HepG2 (cell line): ENCODE results near the gene PAPOLA. TPM values are rescaled to one million over a fixed set of nuclear protein-coding genes. Genes with fewer than 3 reads are reported as not detected.

ENCODE experiments used
- ATAC-seq: fragments of 200-7000 bp; cut with Tn5 transposase; 3 replicates; pipeline ENCODE4 v1.9.1; 2020; ENCODE audit warnings: mild to moderate bottlenecking, moderate library complexity
- BruUV-seq: library from RNA; stranded (reverse); fragments of 400-500 nt; replicated peaks from 2 replicates; lab custom pipeline; 2021; lab: Mats Ljungman, UMichigan
- CTCF ChIA-PET: fragments of 300-600 bp; formaldehyde crosslinking; extraction: SDS; loops from one replicate; lab custom pipeline; 2021; ENCODE audit warnings: low total read pairs, inconsistent platforms, low intra/inter-chr PET ratio; lab: Yijun Ruan, JAX
- POLR2A ChIA-PET: fragments of 350-600 bp; sonication (Branson Sonifier 250); formaldehyde crosslinking; loops from one replicate; lab custom pipeline; 2020; ENCODE audit warnings: antibody characterized with exemption, inconsistent platforms; lab: Yijun Ruan, JAX
- DNase-seq: peaks from one replicate; pipeline ENCODE4 v3.0.0-alpha.2; 2015; ENCODE audit warnings: low spot score
- FAIRE-seq: peaks from 3 replicates; lab custom pipeline; 2011; peaks lifted over from hg19 to GRCh38; lab: Jason Lieb, UNC
- H2AFZ ChIP-seq: one replicate; pipeline ENCODE4 v1.6.1; 2011; ENCODE audit warnings: low read length, inconsistent platforms
- H3K27ac ChIP-seq: fragments of 300-600 bp; 3 replicates; pipeline ENCODE4 v1.8.0; 2011; ENCODE audit warnings: mixed run types, mild to moderate bottlenecking, mixed read lengths, low read length, inconsistent platforms; ENCODE audit not compliant: insufficient read depth; ENCODE audit errors: extremely low read length
- H3K27me3 ChIP-seq, 2 experiments: fragments of 200-600 bp in 1 of 2; 2 replicates in 1 of 2; 3 replicates in 1 of 2; pipeline versions ENCODE4 v1.6.0 to v1.8.0; 2011; ENCODE audit warnings: low read length in 2 of 2, mild to moderate bottlenecking in 2 of 2, moderate library complexity in 2 of 2, inconsistent platforms in 1 of 2; ENCODE audit not compliant: insufficient read depth in 2 of 2, control insufficient read depth in 1 of 2
- H3K36me3 ChIP-seq, 2 experiments: fragments of 200-600 bp in 1 of 2; replicated peaks in 1 of 2; 2 replicates in 1 of 2; 3 replicates in 1 of 2; pipeline versions ENCODE4 v1.5.1 to v1.8.0; 2011; ENCODE audit warnings: low read length in 2 of 2, inconsistent platforms in 1 of 2; ENCODE audit not compliant: insufficient read depth in 2 of 2, control insufficient read depth in 1 of 2
- H3K4me1 ChIP-seq: 2 replicates; pipeline ENCODE4 v1.5.1; 2012; ENCODE audit warnings: low read length, inconsistent platforms; ENCODE audit not compliant: insufficient read depth
- H3K4me2 ChIP-seq: 2 replicates; pipeline ENCODE4 v1.6.0; 2011; ENCODE audit warnings: low read depth, low read length, inconsistent platforms
- H3K4me3 ChIP-seq, 3 experiments: fragments of 200-600 bp in 1 of 3; sonication (generic), shearing (Covaris generic) in 1 of 3; replicated peaks in 1 of 3; 2 replicates each; pipeline ENCODE4 v1.5.1; 2011 to 2016; ENCODE audit warnings: low read length in 3 of 3, inconsistent platforms in 2 of 3, low read depth in 2 of 3, mild to moderate bottlenecking in 2 of 3, control low read depth in 1 of 3, mixed read lengths in 1 of 3; ENCODE audit not compliant: insufficient read depth in 1 of 3
- H3K79me2 ChIP-seq: one replicate; pipeline ENCODE4 v1.6.1; 2011; ENCODE audit warnings: low read length, inconsistent platforms; ENCODE audit not compliant: insufficient read depth
- H3K9ac ChIP-seq: 2 replicates; pipeline ENCODE4 v1.6.0; 2011; ENCODE audit warnings: mild to moderate bottlenecking, low read depth, low read length, inconsistent platforms; ENCODE audit not compliant: insufficient read depth
- H3K9me3 ChIP-seq: 2 replicates; pipeline ENCODE4 v1.5.1; 2012; ENCODE audit warnings: mild to moderate bottlenecking, low read length
- H4K20me1 ChIP-seq: 2 replicates; pipeline ENCODE4 v1.6.0; 2011; ENCODE audit warnings: inconsistent platforms, mild to moderate bottlenecking, low read length, moderate library complexity; ENCODE audit not compliant: insufficient read depth
- ERF ChIP-seq: IDR thresholded peaks from 2 replicates; pipeline ENCODE4 v1.6.1; 2018; ENCODE audit warnings: missing biosample characterization, missing genetic modification reagents
- GPBP1L1 ChIP-seq: sonication (generic); formaldehyde crosslinking; IDR thresholded peaks from 2 replicates; pipeline ENCODE4 v1.5.0; 2020; ENCODE audit warnings: mild to moderate bottlenecking, missing genetic modification reagents
- HNRNPUL1 ChIP-seq: fragments of 200-400 bp; formaldehyde crosslinking; IDR thresholded peaks from 2 replicates; pipeline ENCODE4 v1.6.1; 2017; ENCODE audit warnings: low read depth, mild to moderate bottlenecking, low read length, moderate library complexity
- MIXL1 ChIP-seq: IDR thresholded peaks from 2 replicates; pipeline ENCODE4 v1.6.1; 2016
- NKX3-1 ChIP-seq: sonication (generic); formaldehyde crosslinking; IDR thresholded peaks from 2 replicates; pipeline ENCODE4 v1.5.0; 2020; ENCODE audit warnings: missing genetic modification reagents
- SNAI1 ChIP-seq: sonication (generic); formaldehyde crosslinking; IDR thresholded peaks from 2 replicates; pipeline ENCODE4 v1.5.0; 2020; ENCODE audit warnings: mild to moderate bottlenecking, missing genetic modification reagents, borderline replicate concordance
- ZBTB20 ChIP-seq: sonication (generic); formaldehyde crosslinking; IDR thresholded peaks from 2 replicates; pipeline ENCODE4 v1.8.1; 2023; ENCODE audit warnings: missing genetic modification reagents, low read depth, mild to moderate bottlenecking, borderline replicate concordance
- ZNF235 ChIP-seq: sonication (generic); formaldehyde crosslinking; IDR thresholded peaks from 2 replicates; pipeline ENCODE4 v1.8.1; 2023; ENCODE audit warnings: mild to moderate bottlenecking, missing genetic modification reagents, borderline replicate concordance
- ZNF44 ChIP-seq: sonication (generic); formaldehyde crosslinking; IDR thresholded peaks from 2 replicates; pipeline ENCODE4 v1.5.1; 2020; ENCODE audit warnings: mild to moderate bottlenecking, missing genetic modification reagents
- ZNF557 ChIP-seq: sonication (generic); formaldehyde crosslinking; IDR thresholded peaks from 2 replicates; pipeline ENCODE4 v1.4.0; 2020; ENCODE audit warnings: missing genetic modification reagents
- WGBS: methylation state at CpG from one replicate; pipeline ENCODE4 v1.1.6; 2017; ENCODE audit warnings: low lambda C conversion rate; 5-methylcytosine and 5-hydroxymethylcytosine counted together
- in situ Hi-C: cut with HindIII; loops from 2 replicates; pipeline ENCODE4 v1.10.0; 2017; ENCODE audit warnings: low pct_unique_long_range_greater_than_20kb; ENCODE audit not compliant: extremely low pct_ligation_motif_present
- intact Hi-C: fragments of 100-400 bp; cut with micrococcal nuclease; formaldehyde crosslinking; loops from one replicate; pipeline ENCODE4 v1.10.0; 2022; ENCODE audit not compliant: unreplicated experiment
- polyA plus RNA-seq, 8 experiments: library from polyadenylated mRNA; depleted of rRNA in 3 of 8; stranded (reverse) in 7 of 8; unstranded in 1 of 8; fragments of >200 nt; fragmentation: Illumina TruSeq in 4 of 8; extraction: Trizol in 4 of 8; gene quantifications; 2 replicates each; pipeline versions ENCODE4 v1.2.1 to v1.2.3, GENCODE V29; 2011 to 2016; ENCODE audit warnings: low read depth in 4 of 8, missing spikeins in 1 of 8, mixed read lengths in 1 of 8; ENCODE audit not compliant: insufficient read depth in 1 of 8
- total RNA-seq, 5 experiments: library from RNA; depleted of rRNA; stranded (reverse); fragments of >200 nt; fragmentation: Illumina TruSeq; extraction: Trizol; gene quantifications; 2 replicates each; pipeline ENCODE4 v1.2.3, GENCODE V29; 2016; ENCODE audit warnings: low read depth in 1 of 5
- TF ChIP-seq, protein P1 (sequence below): sonication (generic); formaldehyde crosslinking; IDR thresholded peaks from 2 replicates; pipeline ENCODE4 v1.8.0; 2022; ENCODE audit warnings: missing genetic modification reagents, mild to moderate bottlenecking, borderline replicate concordance
- TF ChIP-seq, protein P2 (sequence below), 2 experiments: sonication (generic) in 1 of 2; formaldehyde crosslinking in 1 of 2; IDR thresholded peaks; 2 replicates each; pipeline versions ENCODE4 v1.4.0 to v1.6.1; 2016 to 2020; ENCODE audit warnings: borderline replicate concordance in 1 of 2, low read depth in 1 of 2, mild to moderate bottlenecking in 1 of 2, missing genetic modification reagents in 1 of 2

PAPOLA gene
- total and polyA plus RNA-seq, 2 of the 13 experiments (the other 11 are each of a cell fraction or from before 2014, with no cell fraction given) = 103 to 151 TPM

DNA sequence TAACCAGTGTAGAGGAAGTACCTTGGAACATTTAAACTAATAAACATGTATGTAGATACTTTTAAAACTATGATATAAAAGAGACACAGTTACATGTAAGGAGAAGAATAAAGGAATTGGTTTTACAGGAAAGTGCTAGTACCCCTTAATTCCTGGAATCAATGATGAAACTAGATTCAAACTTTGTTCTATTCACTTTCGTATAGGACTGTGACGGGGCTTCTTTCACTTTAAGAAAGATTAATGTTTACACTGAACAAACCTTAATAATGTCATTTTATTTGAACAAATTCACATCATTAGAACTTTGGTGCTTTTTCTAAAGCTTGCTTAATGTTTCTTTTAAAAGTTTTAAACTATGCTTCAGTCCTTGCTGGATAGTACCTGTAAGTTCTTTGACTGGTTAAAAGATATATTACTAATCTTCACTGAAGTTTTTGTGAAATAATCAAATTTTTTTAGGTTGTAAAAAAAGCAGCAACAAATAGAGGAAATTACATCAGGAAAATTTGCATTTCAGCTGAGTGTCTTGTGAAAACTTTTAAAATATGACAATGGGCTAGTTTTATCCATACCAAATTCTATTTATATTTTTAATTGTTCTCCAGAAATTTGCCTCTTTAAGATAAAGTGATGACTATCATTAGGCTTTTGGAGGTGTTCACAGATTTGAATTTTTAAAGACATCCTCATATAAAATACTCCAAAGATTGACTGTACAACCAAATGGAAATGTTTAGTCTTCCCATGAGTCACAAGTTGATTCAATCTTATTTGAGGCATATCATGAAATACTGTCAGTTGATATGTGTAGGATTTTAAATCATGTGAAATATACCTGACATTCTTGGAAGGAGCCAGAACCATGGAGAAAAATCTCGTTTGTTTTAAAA lies 36.2 kb downstream of the PAPOLA start (continued):
- TF ChIP-seq ERF (CRISPR knock-in tag) (no peak), SNAI1 (no peak), NKX3-1 (CRISPR knock-in tag) (no peak), GPBP1L1 (CRISPR knock-in tag) (no peak)
- TF ChIP-seq, all 625 proteins: peak for 0

GRCh38 chr14:96538990-96539317 lies 36.8 kb downstream of the PAPOLA start:
- DNase-seq (peak; percentile 4), ATAC-seq (no peak), FAIRE-seq (peak; percentile 50)
- H3K4me3 ChIP-seq = no peak overlapping the region; a peak in 1 of 6 replicates
- no peak overlapping the region for H2AFZ ChIP-seq
- in situ Hi-C loops (no loop called here), intact Hi-C loops (no loop called here)
- ChIA-PET POLR2A (no interaction called here), CTCF (no interaction called here)
- no peaks in the 10 kb centered on the region for H3K9me3 ChIP-seq
- no TSS peak for BruUV-seq
- H3K4me2 ChIP-seq = peak overlapping the region; percentile 50
- 23% methylated on average over 1 of the region's 1 CpG for WGBS
- no peaks in the 10 kb centered on the region for H4K20me1 ChIP-seq
- H3K36me3 ChIP-seq = peaks cover 0 to 23% of the 10 kb centered on the region in 2 experiments
- no peaks in the 10 kb centered on the region for H3K79me2 ChIP-seq
- H3K9ac ChIP-seq = no peak overlapping the region
- no peak overlapping the region for H3K27ac ChIP-seq
- H3K4me1 ChIP-seq = peaks cover 46% of the 10 kb centered on the region
- TF ChIP-seq, protein P1, sequence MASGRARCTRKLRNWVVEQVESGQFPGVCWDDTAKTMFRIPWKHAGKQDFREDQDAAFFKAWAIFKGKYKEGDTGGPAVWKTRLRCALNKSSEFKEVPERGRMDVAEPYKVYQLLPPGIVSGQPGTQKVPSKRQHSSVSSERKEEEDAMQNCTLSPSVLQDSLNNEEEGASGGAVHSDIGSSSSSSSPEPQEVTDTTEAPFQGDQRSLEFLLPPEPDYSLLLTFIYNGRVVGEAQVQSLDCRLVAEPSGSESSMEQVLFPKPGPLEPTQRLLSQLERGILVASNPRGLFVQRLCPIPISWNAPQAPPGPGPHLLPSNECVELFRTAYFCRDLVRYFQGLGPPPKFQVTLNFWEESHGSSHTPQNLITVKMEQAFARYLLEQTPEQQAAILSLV = no peak
- TF ChIP-seq HNRNPUL1 = peak; percentile 65
- TF ChIP-seq, protein P2, sequence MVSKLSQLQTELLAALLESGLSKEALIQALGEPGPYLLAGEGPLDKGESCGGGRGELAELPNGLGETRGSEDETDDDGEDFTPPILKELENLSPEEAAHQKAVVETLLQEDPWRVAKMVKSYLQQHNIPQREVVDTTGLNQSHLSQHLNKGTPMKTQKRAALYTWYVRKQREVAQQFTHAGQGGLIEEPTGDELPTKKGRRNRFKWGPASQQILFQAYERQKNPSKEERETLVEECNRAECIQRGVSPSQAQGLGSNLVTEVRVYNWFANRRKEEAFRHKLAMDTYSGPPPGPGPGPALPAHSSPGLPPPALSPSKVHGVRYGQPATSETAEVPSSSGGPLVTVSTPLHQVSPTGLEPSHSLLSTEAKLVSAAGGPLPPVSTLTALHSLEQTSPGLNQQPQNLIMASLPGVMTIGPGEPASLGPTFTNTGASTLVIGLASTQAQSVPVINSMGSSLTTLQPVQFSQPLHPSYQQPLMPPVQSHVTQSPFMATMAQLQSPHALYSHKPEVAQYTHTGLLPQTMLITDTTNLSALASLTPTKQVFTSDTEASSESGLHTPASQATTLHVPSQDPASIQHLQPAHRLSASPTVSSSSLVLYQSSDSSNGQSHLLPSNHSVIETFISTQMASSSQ (IDR thresholded peaks at IDR 0.05; ENCODE audit: low read depth) = peak; percentile 76
- TF ChIP-seq, protein P2 (CRISPR knock-in tag; IDR thresholded peaks at IDR 0.05; ENCODE audit: borderline replicate concordance) = peak; percentile 75; the same call in 1 of the 2 replicates
- TF ChIP-seq ZNF44 (CRISPR knock-in tag) = no peak
- no peak for TF ChIP-seq ZBTB20 (CRISPR knock-in tag)
- TF ChIP-seq ZNF235 = no peak
- no peak for TF ChIP-seq MIXL1
- TF ChIP-seq ZNF557 (CRISPR knock-in tag) = no peak
- H3K27me3 ChIP-seq = no peaks in the 10 kb centered on the region
